HepG2 (cell line): ENCODE results near the gene FSD1. TPM values are rescaled to one million over a fixed set of nuclear protein-coding genes. Genes with fewer than 3 reads are reported as not detected.

Source experiments
- ATAC-seq: fragments of 200-7000 bp; cut with Tn5 transposase; 3 replicates; pipeline ENCODE4 v1.9.1; 2020; ENCODE audit warnings: mild to moderate bottlenecking, moderate library complexity
- BruUV-seq: library from RNA; stranded (reverse); fragments of 400-500 nt; replicated peaks from 2 replicates; lab custom pipeline; 2021; lab: Mats Ljungman, UMichigan
- CTCF ChIA-PET: fragments of 300-600 bp; formaldehyde crosslinking; extraction: SDS; loops from one replicate; lab custom pipeline; 2021; ENCODE audit warnings: low total read pairs, inconsistent platforms, low intra/inter-chr PET ratio; lab: Yijun Ruan, JAX
- POLR2A ChIA-PET: fragments of 350-600 bp; sonication (Branson Sonifier 250); formaldehyde crosslinking; loops from one replicate; lab custom pipeline; 2020; ENCODE audit warnings: antibody characterized with exemption, inconsistent platforms; lab: Yijun Ruan, JAX
- DNase-seq: peaks from one replicate; pipeline ENCODE4 v3.0.0-alpha.2; 2015; ENCODE audit warnings: low spot score
- FAIRE-seq: peaks from 3 replicates; lab custom pipeline; 2011; peaks lifted over from hg19 to GRCh38; lab: Jason Lieb, UNC
- H2AFZ ChIP-seq: one replicate; pipeline ENCODE4 v1.6.1; 2011; ENCODE audit warnings: low read length, inconsistent platforms
- H3K27ac ChIP-seq: fragments of 300-600 bp; 3 replicates; pipeline ENCODE4 v1.8.0; 2011; ENCODE audit warnings: mixed run types, mild to moderate bottlenecking, mixed read lengths, low read length, inconsistent platforms; ENCODE audit not compliant: insufficient read depth; ENCODE audit errors: extremely low read length
- H3K27me3 ChIP-seq, 2 experiments: fragments of 200-600 bp in 1 of 2; 2 replicates in 1 of 2; 3 replicates in 1 of 2; pipeline versions ENCODE4 v1.6.0 to v1.8.0; 2011; ENCODE audit warnings: low read length in 2 of 2, mild to moderate bottlenecking in 2 of 2, moderate library complexity in 2 of 2, inconsistent platforms in 1 of 2; ENCODE audit not compliant: insufficient read depth in 2 of 2, control insufficient read depth in 1 of 2
- H3K36me3 ChIP-seq, 2 experiments: fragments of 200-600 bp in 1 of 2; replicated peaks in 1 of 2; 2 replicates in 1 of 2; 3 replicates in 1 of 2; pipeline versions ENCODE4 v1.5.1 to v1.8.0; 2011; ENCODE audit warnings: low read length in 2 of 2, inconsistent platforms in 1 of 2; ENCODE audit not compliant: insufficient read depth in 2 of 2, control insufficient read depth in 1 of 2
- H3K4me1 ChIP-seq: 2 replicates; pipeline ENCODE4 v1.5.1; 2012; ENCODE audit warnings: low read length, inconsistent platforms; ENCODE audit not compliant: insufficient read depth
- H3K4me2 ChIP-seq: 2 replicates; pipeline ENCODE4 v1.6.0; 2011; ENCODE audit warnings: low read depth, low read length, inconsistent platforms
- H3K4me3 ChIP-seq, 3 experiments: fragments of 200-600 bp in 1 of 3; sonication (generic), shearing (Covaris generic) in 1 of 3; replicated peaks in 1 of 3; 2 replicates each; pipeline ENCODE4 v1.5.1; 2011 to 2016; ENCODE audit warnings: low read length in 3 of 3, inconsistent platforms in 2 of 3, low read depth in 2 of 3, mild to moderate bottlenecking in 2 of 3, control low read depth in 1 of 3, mixed read lengths in 1 of 3; ENCODE audit not compliant: insufficient read depth in 1 of 3
- H3K79me2 ChIP-seq: one replicate; pipeline ENCODE4 v1.6.1; 2011; ENCODE audit warnings: low read length, inconsistent platforms; ENCODE audit not compliant: insufficient read depth
- H3K9ac ChIP-seq: 2 replicates; pipeline ENCODE4 v1.6.0; 2011; ENCODE audit warnings: mild to moderate bottlenecking, low read depth, low read length, inconsistent platforms; ENCODE audit not compliant: insufficient read depth
- H3K9me3 ChIP-seq: 2 replicates; pipeline ENCODE4 v1.5.1; 2012; ENCODE audit warnings: mild to moderate bottlenecking, low read length
- H4K20me1 ChIP-seq: 2 replicates; pipeline ENCODE4 v1.6.0; 2011; ENCODE audit warnings: inconsistent platforms, mild to moderate bottlenecking, low read length, moderate library complexity; ENCODE audit not compliant: insufficient read depth
- AHR ChIP-seq: IDR thresholded peaks from 2 replicates; pipeline ENCODE4 v1.6.1; 2018; ENCODE audit warnings: missing genetic modification reagents, missing compliant biosample characterization
- ASH2L ChIP-seq: fragments of 300-600, 200-600 bp; sonication (generic); IDR thresholded peaks from 2 replicates; pipeline ENCODE4 v1.7.0; 2017; ENCODE audit warnings: low read depth, mild to moderate bottlenecking, moderate library complexity, mixed read lengths, low read length; ENCODE audit not compliant: insufficient read length
- ATF7 ChIP-seq, 2 experiments: fragments of 450-650 bp in 1 of 2; sonication (generic) in 1 of 2; formaldehyde crosslinking in 1 of 2; IDR thresholded peaks; 2 replicates each; pipeline versions ENCODE4 v1.4.0 to v1.6.1; 2016 to 2020; ENCODE audit warnings: antibody characterized with exemption in 1 of 2, mild to moderate bottlenecking in 1 of 2, missing genetic modification reagents in 1 of 2
- CCDC6 ChIP-seq: sonication (generic); formaldehyde crosslinking; IDR thresholded peaks from 2 replicates; pipeline ENCODE4 v1.8.1; 2022; ENCODE audit warnings: mild to moderate bottlenecking, missing genetic modification reagents, moderate library complexity
- ERF ChIP-seq: IDR thresholded peaks from 2 replicates; pipeline ENCODE4 v1.6.1; 2018; ENCODE audit warnings: missing biosample characterization, missing genetic modification reagents
- HNF4G ChIP-seq, 2 experiments: sonication (generic) in 1 of 2; formaldehyde crosslinking in 1 of 2; IDR thresholded peaks; 2 replicates each; pipeline versions ENCODE4 v1.4.0 to v1.6.1; 2011 to 2020; ENCODE audit warnings: borderline replicate concordance in 2 of 2, low read depth in 2 of 2, mild to moderate bottlenecking in 2 of 2, low read length in 1 of 2, missing genetic modification reagents in 1 of 2, moderate library complexity in 1 of 2
- NCOR1 ChIP-seq: fragments of 200-600 bp; sonication (generic); IDR thresholded peaks from 2 replicates; pipeline ENCODE4 v1.7.0; 2017; ENCODE audit warnings: antibody characterized with exemption, low read length, borderline replicate concordance
- ZNF253 ChIP-seq: sonication (generic); formaldehyde crosslinking; IDR thresholded peaks from 2 replicates; pipeline ENCODE4 v1.8.0; 2022; ENCODE audit warnings: mild to moderate bottlenecking, missing genetic modification reagents, borderline replicate concordance
- ZNF460 ChIP-seq: sonication (generic); formaldehyde crosslinking; IDR thresholded peaks from 2 replicates; pipeline ENCODE4 v1.5.1; 2020; ENCODE audit warnings: missing genetic modification reagents, mild to moderate bottlenecking, borderline replicate concordance
- ZNF788 ChIP-seq: sonication (generic); formaldehyde crosslinking; IDR thresholded peaks from 2 replicates; pipeline ENCODE4 v1.5.0; 2020; ENCODE audit warnings: mild to moderate bottlenecking, missing genetic modification reagents, borderline replicate concordance
- ZSCAN22 ChIP-seq: sonication (generic); formaldehyde crosslinking; IDR thresholded peaks from 2 replicates; pipeline ENCODE4 v1.4.0; 2020; ENCODE audit warnings: mild to moderate bottlenecking, missing genetic modification reagents
- WGBS: methylation state at CpG from one replicate; pipeline ENCODE4 v1.1.6; 2017; ENCODE audit warnings: low lambda C conversion rate; 5-methylcytosine and 5-hydroxymethylcytosine counted together
- in situ Hi-C: cut with HindIII; loops from 2 replicates; pipeline ENCODE4 v1.10.0; 2017; ENCODE audit warnings: low pct_unique_long_range_greater_than_20kb; ENCODE audit not compliant: extremely low pct_ligation_motif_present
- intact Hi-C: fragments of 100-400 bp; cut with micrococcal nuclease; formaldehyde crosslinking; loops from one replicate; pipeline ENCODE4 v1.10.0; 2022; ENCODE audit not compliant: unreplicated experiment
- polyA plus RNA-seq, 8 experiments: library from polyadenylated mRNA; depleted of rRNA in 3 of 8; stranded (reverse) in 7 of 8; unstranded in 1 of 8; fragments of >200 nt; fragmentation: Illumina TruSeq in 4 of 8; extraction: Trizol in 4 of 8; gene quantifications; 2 replicates each; pipeline versions ENCODE4 v1.2.1 to v1.2.3, GENCODE V29; 2011 to 2016; ENCODE audit warnings: low read depth in 4 of 8, missing spikeins in 1 of 8, mixed read lengths in 1 of 8; ENCODE audit not compliant: insufficient read depth in 1 of 8
- total RNA-seq, 5 experiments: library from RNA; depleted of rRNA; stranded (reverse); fragments of >200 nt; fragmentation: Illumina TruSeq; extraction: Trizol; gene quantifications; 2 replicates each; pipeline ENCODE4 v1.2.3, GENCODE V29; 2016; ENCODE audit warnings: low read depth in 1 of 5
- TF ChIP-seq, protein P1 (sequence below): sonication (generic); formaldehyde crosslinking; IDR thresholded peaks from 2 replicates; pipeline ENCODE4 v1.9.0; 2022; ENCODE audit warnings: low read depth, missing genetic modification reagents
- TF ChIP-seq, protein P2 (sequence below): sonication (generic); formaldehyde crosslinking; IDR thresholded peaks from 2 replicates; pipeline ENCODE4 v1.4.0; 2020; ENCODE audit warnings: mild to moderate bottlenecking, missing genetic modification reagents
- TF ChIP-seq, protein P3 (sequence below): sonication (generic); formaldehyde crosslinking; IDR thresholded peaks from 2 replicates; pipeline ENCODE4 v1.8.0; 2022; ENCODE audit warnings: missing genetic modification reagents, mild to moderate bottlenecking, inconsistent platforms, borderline replicate concordance

FSD1 gene
- total and polyA plus RNA-seq, 2 of the 13 experiments (the other 11 are each of a cell fraction or from before 2014, with no cell fraction given), result 0.29 to 0.66 TPM

DNA sequence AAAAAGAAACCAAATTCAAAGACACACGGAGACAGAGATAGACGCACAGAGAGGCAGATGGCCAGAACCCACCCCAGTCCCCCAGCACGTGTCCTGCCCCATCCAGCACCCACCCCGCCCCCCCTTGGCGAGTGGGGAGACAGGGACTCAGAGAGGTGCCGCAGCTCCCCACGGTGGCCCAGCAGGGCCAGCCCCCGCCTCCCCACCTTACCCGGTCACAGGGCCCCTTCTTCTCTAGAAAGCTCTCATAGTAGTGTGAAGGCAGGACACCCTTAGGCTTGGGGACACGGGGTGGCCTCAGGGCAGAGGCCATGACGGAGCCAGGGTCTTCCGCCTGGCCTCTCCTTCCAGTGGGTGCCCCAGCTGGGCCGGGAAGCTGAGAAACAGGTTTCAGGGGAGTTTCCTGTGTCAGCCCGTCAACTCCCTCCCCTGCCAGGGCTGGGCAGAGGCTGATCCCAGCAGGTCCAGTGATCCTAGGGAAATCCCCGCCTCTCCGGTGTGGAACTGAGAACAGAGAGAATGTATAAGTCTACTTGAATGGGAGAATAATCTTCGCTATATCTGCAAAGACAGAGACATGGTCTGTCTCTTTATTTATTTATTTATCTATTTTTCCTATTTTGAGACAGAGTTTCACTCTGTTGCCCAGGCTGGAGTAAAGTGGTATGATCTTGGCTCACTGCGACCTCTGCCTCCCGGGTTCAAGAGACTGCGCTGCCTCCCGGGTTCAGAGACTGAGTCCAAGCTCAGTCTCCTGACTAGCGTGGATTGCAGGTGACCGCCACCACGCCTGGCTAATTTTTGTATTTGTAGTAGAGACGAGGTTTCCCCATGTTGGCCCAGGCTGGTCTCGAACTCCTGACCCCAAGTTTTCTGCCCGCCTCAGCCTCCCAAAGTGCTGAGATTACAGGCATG lies 34.3 kb downstream of the FSD1 start, which contains the start of gene STAP2 (continued):
- TF ChIP-seq AHR (CRISPR knock-in tag), result no peak

DNA sequence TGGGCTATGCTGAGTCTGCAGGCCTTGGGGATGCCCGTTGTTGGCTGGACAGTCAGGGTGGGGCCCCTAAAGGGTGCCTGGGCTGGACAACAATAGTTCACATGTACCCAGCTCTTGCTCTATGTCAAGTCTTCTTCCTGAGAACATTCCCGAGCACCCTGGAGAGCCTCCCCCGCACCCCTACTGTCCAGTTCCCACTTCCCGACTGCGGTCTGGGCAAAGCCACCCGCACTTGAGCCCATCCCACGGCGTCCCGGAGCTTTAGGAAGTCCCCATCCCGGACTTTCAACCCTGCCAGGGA lies 37.9 kb downstream of the FSD1 start:
- Histone ChIP-seq H3K79me2 (peaks cover 3% of the 10 kb centered on the region), H3K36me3 (no peaks in the 10 kb centered on the region), H3K4me1 (peaks cover 59% of the 10 kb centered on the region), H3K4me3 (peak overlapping the region; percentile 65 to 78 (median 67)), H3K9me3 (no peaks in the 10 kb centered on the region), H3K9ac (peak overlapping the region; percentile 78), H3K27me3 (no peaks in the 10 kb centered on the region; a peak in 1 of 5 replicates), H3K27ac (peak overlapping the region; percentile 96), H4K20me1 (no peaks in the 10 kb centered on the region), H2AFZ (no peak overlapping the region), H3K4me2 (peak overlapping the region; percentile 98)
- ChIA-PET POLR2A (interaction anchor here (0.8 to 4.7 kb wide), 35 partner anchors 10 to 290 kb away, joined by 3 to 66 read pairs (median 5); partner anchors contain the start of genes CHAF1A, HDGFL2, LRG1 and PLIN5), CTCF (no interaction called here)
- BruUV-seq, result TSS peak; percentile 92
- ATAC-seq (no peak), DNase-seq (no peak), FAIRE-seq (no peak)
- intact Hi-C loops (loop anchor here (1.0 to 5.0 kb wide), 3 partner anchors 32 to 715 kb away; partner anchors contain the start of gene CACTIN), in situ Hi-C loops (no loop called here)
- 1% methylated on average over 7 of the region's 10 CpGs for WGBS
- TF ChIP-seq, protein P1, sequence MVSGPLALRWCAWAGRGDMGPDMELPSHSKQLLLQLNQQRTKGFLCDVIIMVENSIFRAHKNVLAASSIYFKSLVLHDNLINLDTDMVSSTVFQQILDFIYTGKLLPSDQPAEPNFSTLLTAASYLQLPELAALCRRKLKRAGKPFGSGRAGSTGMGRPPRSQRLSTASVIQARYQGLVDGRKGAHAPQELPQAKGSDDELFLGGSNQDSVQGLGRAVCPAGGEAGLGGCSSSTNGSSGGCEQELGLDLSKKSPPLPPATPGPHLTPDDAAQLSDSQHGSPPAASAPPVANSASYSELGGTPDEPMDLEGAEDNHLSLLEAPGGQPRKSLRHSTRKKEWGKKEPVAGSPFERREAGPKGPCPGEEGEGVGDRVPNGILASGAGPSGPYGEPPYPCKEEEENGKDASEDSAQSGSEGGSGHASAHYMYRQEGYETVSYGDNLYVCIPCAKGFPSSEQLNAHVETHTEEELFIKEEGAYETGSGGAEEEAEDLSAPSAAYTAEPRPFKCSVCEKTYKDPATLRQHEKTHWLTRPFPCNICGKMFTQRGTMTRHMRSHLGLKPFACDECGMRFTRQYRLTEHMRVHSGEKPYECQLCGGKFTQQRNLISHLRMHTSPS (CRISPR knock-in tag), result 0 out of 2 replicates have a peak, but pooled peaks have one; percentile 25
- TF ChIP-seq ZNF460 (CRISPR knock-in tag) (peak; percentile 14; the same call in 1 of the 2 replicates), ZNF253 (0 out of 2 replicates have a peak, but pooled peaks have one; percentile 35), ASH2L (no peak), CCDC6 (CRISPR knock-in tag) (no peak), ZSCAN22 (CRISPR knock-in tag) (no peak), NCOR1 (0 out of 2 replicates have a peak, but pooled peaks have one; percentile 35), HNF4G (IDR thresholded peaks at IDR 0.05; ENCODE audit: borderline replicate concordance, low read depth, low read length) (no peak), HNF4G (CRISPR knock-in tag; IDR thresholded peaks at IDR 0.05; ENCODE audit: borderline replicate concordance, low read depth) (no peak; the same call in 1 of the 2 replicates), ZNF788 (CRISPR knock-in tag) (0 out of 2 replicates have a peak, but pooled peaks have one; percentile 59), ERF (0 out of 2 replicates have a peak, but pooled peaks have one; percentile 49), ATF7 (IDR thresholded peaks at IDR 0.05) (no peak), ATF7 (CRISPR knock-in tag; IDR thresholded peaks at IDR 0.05) (no peak)
- TF ChIP-seq, protein P2, sequence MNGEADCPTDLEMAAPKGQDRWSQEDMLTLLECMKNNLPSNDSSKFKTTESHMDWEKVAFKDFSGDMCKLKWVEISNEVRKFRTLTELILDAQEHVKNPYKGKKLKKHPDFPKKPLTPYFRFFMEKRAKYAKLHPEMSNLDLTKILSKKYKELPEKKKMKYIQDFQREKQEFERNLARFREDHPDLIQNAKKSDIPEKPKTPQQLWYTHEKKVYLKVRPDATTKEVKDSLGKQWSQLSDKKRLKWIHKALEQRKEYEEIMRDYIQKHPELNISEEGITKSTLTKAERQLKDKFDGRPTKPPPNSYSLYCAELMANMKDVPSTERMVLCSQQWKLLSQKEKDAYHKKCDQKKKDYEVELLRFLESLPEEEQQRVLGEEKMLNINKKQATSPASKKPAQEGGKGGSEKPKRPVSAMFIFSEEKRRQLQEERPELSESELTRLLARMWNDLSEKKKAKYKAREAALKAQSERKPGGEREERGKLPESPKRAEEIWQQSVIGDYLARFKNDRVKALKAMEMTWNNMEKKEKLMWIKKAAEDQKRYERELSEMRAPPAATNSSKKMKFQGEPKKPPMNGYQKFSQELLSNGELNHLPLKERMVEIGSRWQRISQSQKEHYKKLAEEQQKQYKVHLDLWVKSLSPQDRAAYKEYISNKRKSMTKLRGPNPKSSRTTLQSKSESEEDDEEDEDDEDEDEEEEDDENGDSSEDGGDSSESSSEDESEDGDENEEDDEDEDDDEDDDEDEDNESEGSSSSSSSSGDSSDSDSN, result peak; percentile 92; the same call in 1 of the 2 replicates
- TF ChIP-seq, protein P3, sequence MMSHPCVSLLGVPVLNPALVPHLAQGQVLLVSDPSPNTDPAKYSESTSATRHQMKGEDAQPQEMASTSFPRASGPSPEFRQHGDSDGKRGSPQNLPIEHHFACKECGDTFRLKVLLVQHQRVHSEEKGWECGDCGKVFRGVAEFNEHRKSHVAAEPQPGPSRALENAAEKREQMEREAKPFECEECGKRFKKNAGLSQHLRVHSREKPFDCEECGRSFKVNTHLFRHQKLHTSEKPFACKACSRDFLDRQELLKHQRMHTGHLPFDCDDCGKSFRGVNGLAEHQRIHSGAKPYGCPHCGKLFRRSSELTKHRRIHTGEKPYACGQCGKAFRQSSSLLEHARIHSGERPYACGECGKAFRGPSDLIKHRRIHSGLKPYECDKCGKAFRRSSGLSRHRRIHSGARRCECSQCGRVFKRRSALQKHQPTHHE (CRISPR knock-in tag), result no peak
